Tibial artery (tissue), 4 donors: ENCODE results near the gene LRRC56.

Experiments used
- DNase-seq, 2 donors: peaks; one replicate each; pipeline ENCODE4 v3.0.0-alpha.2; 2019
- H3K27ac ChIP-seq, 2 donors: fragments of 200-600 bp; sonication (generic) in 1 of 2; 1 replicate in 1 of 2; 2 replicates in 1 of 2; pipeline ENCODE4 v1.5.1; 2018 to 2019; ENCODE audit warnings: mild to moderate bottlenecking in 1 of 2
- H3K27me3 ChIP-seq, 2 donors: fragments of 200-600 bp; sonication (generic) in 1 of 2; one replicate each; pipeline versions ENCODE4 v1.5.1 to v1.6.0; 2016 to 2019
- H3K36me3 ChIP-seq, 3 donors: fragments of 200-600 bp; sonication (generic) in 2 of 3; one replicate each; pipeline ENCODE4 v1.5.1; 2016 to 2019; ENCODE audit warnings: mild to moderate bottlenecking in 2 of 3
- H3K4me1 ChIP-seq, 4 donors: fragments of 200-600 bp; sonication (generic) in 2 of 4; 1 replicate in 3 of 4; 2 replicates in 1 of 4; pipeline ENCODE4 v1.5.1; 2016 to 2019
- H3K4me3 ChIP-seq, 2 donors: fragments of 200-600 bp; sonication (generic) in 1 of 2; 1 replicate in 1 of 2; 2 replicates in 1 of 2; pipeline ENCODE4 v1.5.1; 2018 to 2019; ENCODE audit warnings: mild to moderate bottlenecking in 2 of 2
- H3K9me3 ChIP-seq, 3 donors: fragments of 200-600 bp; sonication (generic) in 1 of 3; one replicate each; pipeline ENCODE4 v1.5.1; 2016 to 2019
- CTCF ChIP-seq, 2 experiments: fragments of 200-600 bp in 1 of 2; fragments of 450-650 bp in 1 of 2; IDR thresholded peaks; one replicate each; pipeline ENCODE4 v1.5.1; 2017 to 2019; ENCODE audit warnings: antibody characterized with exemption in 2 of 2, mild to moderate bottlenecking in 1 of 2, moderate library complexity in 1 of 2
- intact Hi-C: fragments of 100-400 bp; cut with DNase I; formaldehyde crosslinking; loops from one replicate; pipeline ENCODE4 v1.15.0; 2023; ENCODE audit warnings: low total_unique reads

The LRRC56 gene

GRCh38 chr11:595400-595799 lies 58.1 kb downstream of the LRRC56 start:
- H3K36me3 ChIP-seq: peaks cover 69 to 100% (median 94%) of the 10 kb centered on the region in 3 donors
- H3K27ac ChIP-seq: no peak overlapping the region
- H3K27me3 ChIP-seq: no peaks in the 10 kb centered on the region
- H3K4me3 ChIP-seq: no peak overlapping the region
- intact Hi-C loops: no loop called here
- DNase-seq: no peak
- TF ChIP-seq CTCF (IDR thresholded peaks at IDR 0.05): no peak
- no peaks in the 10 kb centered on the region for H3K9me3 ChIP-seq
- no peaks in the 10 kb centered on the region for H3K4me1 ChIP-seq

- TF ChIP-seq CTCF (IDR thresholded peaks at IDR 0.05): no peak
- Histone ChIP-seq H3K4me3 (no peak overlapping the region), H3K9me3 (no peaks in the 10 kb centered on the region), H3K36me3 (peaks cover 75 to 100% (median 93%) of the 10 kb centered on the region in 3 donors), H3K27ac (no peak overlapping the region), H3K27me3 (no peaks in the 10 kb centered on the region), H3K4me1 (no peaks in the 10 kb centered on the region)
- no peak for DNase-seq
- intact Hi-C loops: no loop called here
Observed at GRCh38 chr11:596374-596773, 59.0 kb downstream of the LRRC56 start.

- H3K4me3 ChIP-seq: no peak overlapping the region
- H3K27me3 ChIP-seq: no peaks in the 10 kb centered on the region
- no peak overlapping the region for H3K27ac ChIP-seq
- DNase-seq: no peak
- no peaks in the 10 kb centered on the region for H3K9me3 ChIP-seq
- no peak for TF ChIP-seq CTCF (IDR thresholded peaks at IDR 0.05)
- intact Hi-C loops: no loop called here
- H3K36me3 ChIP-seq: peaks cover 78 to 100% (median 93%) of the 10 kb centered on the region in 3 donors
- no peaks in the 10 kb centered on the region for H3K4me1 ChIP-seq
Observed at GRCh38 chr11:597166-597725, 59.9 kb downstream of the LRRC56 start.

- Histone ChIP-seq H3K27me3 (no peaks in the 10 kb centered on the region), H3K27ac (no peak overlapping the region), H3K9me3 (no peaks in the 10 kb centered on the region), H3K4me1 (no peaks in the 10 kb centered on the region), H3K36me3 (peaks cover 72 to 100% (median 93%) of the 10 kb centered on the region in 3 donors), H3K4me3 (no peak overlapping the region)
- DNase-seq: no peak
- no peak for TF ChIP-seq CTCF (IDR thresholded peaks at IDR 0.05)
- intact Hi-C loops: no loop called here
Observed at GRCh38 chr11:598005-598680, 60.8 kb downstream of the LRRC56 start.

- no peak overlapping the region for H3K4me3 ChIP-seq
- intact Hi-C loops: no loop called here
- no peak for TF ChIP-seq CTCF (IDR thresholded peaks at IDR 0.05)
- H3K27me3 ChIP-seq: no peaks in the 10 kb centered on the region
- H3K36me3 ChIP-seq: peaks cover 84 to 100% (median 94%) of the 10 kb centered on the region in 3 donors
- peaks cover 0 to 4% (median 0%) of the 10 kb centered on the region in 4 donors for H3K4me1 ChIP-seq
- H3K9me3 ChIP-seq: no peaks in the 10 kb centered on the region
- H3K27ac ChIP-seq: no peak overlapping the region
- DNase-seq: no peak
Observed at GRCh38 chr11:601573-602245, 64.4 kb downstream of the LRRC56 start.
